H1 (cell line): ENCODE measurements around the gene HMGB1. TPM values are rescaled to one million over a fixed set of nuclear protein-coding genes. Genes with fewer than 3 reads are reported as not detected.

ENCODE experiments used
- CTCF ChIA-PET: fragments of 300-600 bp; sonication (Branson Sonifier 250); formaldehyde crosslinking; loops from one replicate; lab custom pipeline; 2021; ENCODE audit not compliant: partially characterized antibody; lab: Charles Lee
- POLR2A ChIA-PET: fragments of 300-600 bp; sonication (Branson Sonifier 250); formaldehyde crosslinking; loops from one replicate; lab custom pipeline; 2021; ENCODE audit warnings: inconsistent platforms; ENCODE audit not compliant: partially characterized antibody; lab: Charles Lee
- DNase-seq, 2 experiments: peaks; one replicate each; pipeline versions ENCODE4 v3.0.0 to v3.0.0-alpha.2; 2010 to 2022; ENCODE audit warnings: low spot score in 2 of 2, low read depth in 1 of 2, mixed read lengths in 1 of 2
- FAIRE-seq: peaks from 2 replicates; lab custom pipeline; 2011; peaks lifted over from hg19 to GRCh38; lab: Jason Lieb, UNC
- H2AFZ ChIP-seq: 2 replicates; pipeline ENCODE4 v1.8.1; 2012; ENCODE audit warnings: low read length, inconsistent platforms
- H2AK5ac ChIP-seq: 2 replicates; pipeline ENCODE4 v1.6.1; 2013; ENCODE audit warnings: low read depth, low read length
- H2BK120ac ChIP-seq: replicated peaks from 2 replicates; pipeline ENCODE3; 2013; ENCODE audit warnings: low read depth, low read length, inconsistent platforms
- H2BK12ac ChIP-seq: 2 replicates; pipeline ENCODE4 v1.6.1; 2013; ENCODE audit warnings: low read depth, low read length
- H2BK15ac ChIP-seq: 2 replicates; pipeline ENCODE4 v1.6.1; 2013; ENCODE audit warnings: low read length
- H2BK20ac ChIP-seq: 2 replicates; pipeline ENCODE4 v1.6.1; 2013; ENCODE audit warnings: low read length
- H2BK5ac ChIP-seq: 2 replicates; pipeline ENCODE4 v1.6.1; 2013; ENCODE audit warnings: low read depth, low read length
- H3K14ac ChIP-seq: 2 replicates; pipeline ENCODE4 v1.6.1; 2013; ENCODE audit warnings: inconsistent platforms; ENCODE audit not compliant: insufficient read length
- H3K18ac ChIP-seq: 2 replicates; pipeline ENCODE4 v1.6.1; 2013; ENCODE audit warnings: low read length; ENCODE audit errors: extremely low read depth
- H3K23ac ChIP-seq: 2 replicates; pipeline ENCODE4 v1.6.1; 2013; ENCODE audit warnings: inconsistent platforms; ENCODE audit not compliant: insufficient read length
- H3K23me2 ChIP-seq: 2 replicates; pipeline ENCODE4 v1.6.1; 2013; ENCODE audit warnings: low read depth, low read length
- H3K27ac ChIP-seq: 2 replicates; pipeline ENCODE4 v1.6.1; 2011; ENCODE audit warnings: low read depth, low read length, inconsistent platforms
- H3K27me3 ChIP-seq, 4 experiments: replicated peaks in 1 of 4; 1 replicate in 1 of 4; 2 replicates in 3 of 4; pipeline versions ENCODE4 v1.6.1 to v1.8.1; 2011 to 2013; ENCODE audit warnings: low read length in 3 of 4, mild to moderate bottlenecking in 3 of 4, inconsistent platforms in 2 of 4, mixed read lengths in 2 of 4, moderate library complexity in 1 of 4; ENCODE audit not compliant: control insufficient read depth in 3 of 4, insufficient read depth in 3 of 4; ENCODE audit errors: extremely low read depth in 1 of 4
- H3K36me3 ChIP-seq, 4 experiments: 2 replicates each; pipeline versions ENCODE4 v1.6.1 to v1.8.1; 2011 to 2013; ENCODE audit warnings: mild to moderate bottlenecking in 4 of 4, low read length in 3 of 4, moderate library complexity in 2 of 4, control low read depth in 1 of 4, inconsistent platforms in 1 of 4; ENCODE audit not compliant: insufficient read depth in 4 of 4, control insufficient read depth in 2 of 4
- H3K4ac ChIP-seq: replicated peaks from 2 replicates; pipeline ENCODE3; 2013; ENCODE audit warnings: low read length, low read depth, mixed read lengths, inconsistent platforms; ENCODE audit not compliant: insufficient read length
- H3K4me1 ChIP-seq, 4 experiments: replicated peaks in 1 of 4; 1 replicate in 1 of 4; 2 replicates in 3 of 4; pipeline versions ENCODE4 v1.6.1 to v1.8.1; 2011 to 2013; ENCODE audit warnings: low read length in 3 of 4, inconsistent platforms in 2 of 4, mixed read lengths in 1 of 4; ENCODE audit not compliant: insufficient read depth in 4 of 4, control insufficient read depth in 3 of 4
- H3K4me2 ChIP-seq, 2 experiments: 2 replicates each; pipeline versions ENCODE4 v1.6.1 to v1.8.1; 2011 to 2013; ENCODE audit warnings: low read depth in 2 of 2, low read length in 2 of 2, control low read depth in 1 of 2, inconsistent platforms in 1 of 2, mild to moderate bottlenecking in 1 of 2; ENCODE audit not compliant: insufficient read depth in 1 of 2
- H3K4me3 ChIP-seq, 4 experiments: fragments of 200-600, 300-600 bp in 1 of 4; sonication (generic), shearing (Covaris generic), sonication (Bioruptor Twin) in 1 of 4; 2 replicates each; pipeline versions ENCODE4 v1.5.1 to v1.8.1; 2011 to 2016; ENCODE audit warnings: low read length in 4 of 4, low read depth in 3 of 4, control low read depth in 2 of 4, inconsistent platforms in 2 of 4, mild to moderate bottlenecking in 2 of 4, mixed read lengths in 1 of 4, moderate library complexity in 1 of 4; ENCODE audit not compliant: insufficient read depth in 2 of 4; ENCODE audit errors: extremely low read depth in 1 of 4
- H3K56ac ChIP-seq: replicated peaks from 2 replicates; pipeline ENCODE3; 2013; ENCODE audit warnings: low read depth, mild to moderate bottlenecking, mixed read lengths, low read length, inconsistent platforms; ENCODE audit not compliant: insufficient read length
- H3K79me1 ChIP-seq: 2 replicates; pipeline ENCODE4 v1.6.1; 2013; ENCODE audit warnings: low read depth, low read length, control low read depth
- H3K79me2 ChIP-seq, 2 experiments: 2 replicates each; pipeline versions ENCODE4 v1.6.1 to v1.8.1; 2012 to 2013; ENCODE audit warnings: low read length in 2 of 2, mild to moderate bottlenecking in 2 of 2, inconsistent platforms in 1 of 2; ENCODE audit not compliant: insufficient read depth in 2 of 2, control insufficient read depth in 1 of 2
- H3K9ac ChIP-seq, 4 experiments: replicated peaks in 1 of 4; 1 replicate in 1 of 4; 2 replicates in 3 of 4; pipeline versions ENCODE4 v1.6.1 to v1.8.1; 2011 to 2013; ENCODE audit warnings: low read depth in 3 of 4, low read length in 3 of 4, control low read depth in 2 of 4, mild to moderate bottlenecking in 2 of 4, moderate library complexity in 2 of 4, inconsistent platforms in 1 of 4; ENCODE audit errors: extremely low read depth in 1 of 4
- H3K9me3 ChIP-seq, 2 experiments: 2 replicates each; pipeline versions ENCODE4 v1.6.1 to v1.8.1; 2012 to 2013; ENCODE audit warnings: mild to moderate bottlenecking in 2 of 2, moderate library complexity in 2 of 2, control low read depth in 1 of 2, inconsistent platforms in 1 of 2, low read depth in 1 of 2, low read length in 1 of 2, mixed read lengths in 1 of 2; ENCODE audit not compliant: insufficient read depth in 2 of 2
- H4K20me1 ChIP-seq, 2 experiments: replicated peaks in 1 of 2; 2 replicates each; pipeline versions ENCODE3 to v1.8.1; 2011 to 2013; ENCODE audit warnings: inconsistent platforms in 2 of 2, low read length in 2 of 2, mild to moderate bottlenecking in 1 of 2; ENCODE audit not compliant: insufficient read depth in 2 of 2, control insufficient read depth in 1 of 2
- H4K5ac ChIP-seq: 2 replicates; pipeline ENCODE4 v1.6.1; 2013; ENCODE audit warnings: low read length, low read depth, mixed read lengths, inconsistent platforms; ENCODE audit not compliant: insufficient read length
- H4K8ac ChIP-seq: 2 replicates; pipeline ENCODE4 v1.8.0; 2013; ENCODE audit warnings: mild to moderate bottlenecking, moderate library complexity, low read length, inconsistent platforms; ENCODE audit not compliant: insufficient read depth; ENCODE audit errors: extremely low read depth
- H4K91ac ChIP-seq: replicated peaks from 2 replicates; pipeline ENCODE3; 2013; ENCODE audit warnings: low read length, mixed read lengths, inconsistent platforms; ENCODE audit not compliant: insufficient read length
- NRF1 ChIP-seq: IDR thresholded peaks from 2 replicates; pipeline ENCODE4 v1.6.1; 2011; ENCODE audit warnings: mild to moderate bottlenecking, low read depth, low read length, improper control_type of control experiment
- YY1 ChIP-seq: IDR thresholded peaks from 2 replicates; pipeline ENCODE4 v1.6.1; 2011; ENCODE audit warnings: low read depth, mild to moderate bottlenecking, low read length
- WGBS, 2 experiments: shearing (Covaris generic) in 1 of 2; methylation state at CpG; one replicate each; pipeline versions ENCODE4 v1.1.6 to v1.1.7; 2013 to 2015; ENCODE audit warnings: low lambda C conversion rate in 2 of 2, mixed read lengths in 2 of 2, inconsistent platforms in 1 of 2, low coverage in 1 of 2, missing lambda C conversion rate in 1 of 2; ENCODE audit not compliant: insufficient replicate concordance in 2 of 2, insufficient coverage in 1 of 2, insufficient read length in 1 of 2; ENCODE audit errors: extremely low coverage in 1 of 2, missing lambda C conversion rate in 1 of 2; 5-methylcytosine and 5-hydroxymethylcytosine counted together
- polyA plus RNA-seq, 7 experiments: library from polyadenylated mRNA; depleted of rRNA in 3 of 7; stranded (reverse) in 5 of 7; unstranded in 2 of 7; fragments of >200 nt in 5 of 7; fragments of 200-250 nt in 2 of 7; gene quantifications; 1 replicate in 5 of 7; 2 replicates in 1 of 7; 4 replicates in 1 of 7; pipeline versions ENCODE4 v1.2.1 to v1.2.3, GENCODE V29; 2011 to 2013; ENCODE audit warnings: missing spikeins in 2 of 7, mixed read lengths in 2 of 7
- total RNA-seq: library from RNA; stranded (reverse); fragmentation: NEBNext Ultra II Directional; extraction: Animal tissue kit (Norgen Biotek cat#: 25700); gene quantifications from 2 replicates; pipeline ENCODE4 v1.2.1, GENCODE V29; 2021

HMGB1 gene
- total and polyA plus RNA-seq, 2 of the 8 experiments (the other 6 are each of a cell fraction or from before 2014, with no cell fraction given) = 123 to 776 TPM

DNA sequence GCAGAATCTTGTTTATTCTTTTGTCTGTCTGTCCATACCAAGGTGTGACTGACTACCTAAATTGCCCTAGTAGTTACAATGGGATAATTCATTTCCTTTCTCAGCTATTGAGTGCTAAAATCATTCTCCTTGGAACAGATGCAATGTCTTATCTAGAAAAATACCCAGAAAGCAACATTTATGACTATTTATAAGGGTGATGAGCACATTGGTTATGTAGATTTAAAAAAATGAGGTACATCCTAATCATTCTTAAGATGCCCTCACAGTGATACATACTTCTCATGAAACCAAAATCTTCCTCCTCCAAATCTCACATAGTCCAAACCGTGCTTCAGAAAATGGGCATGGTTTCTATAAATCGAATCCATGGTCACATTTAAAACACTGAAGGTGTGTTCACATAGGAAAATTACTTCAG lies 55.0 kb downstream of the HMGB1 start:
- Histone ChIP-seq H2AFZ (no peak overlapping the region), H4K8ac (no peak overlapping the region), H3K23me2 (no peaks in the 10 kb centered on the region), H3K27me3 (peaks cover 0 to 12% (median 8%) of the 10 kb centered on the region in 4 experiments; a peak in 6 of 7 replicates), H3K14ac (no peak overlapping the region), H3K4me1 (peaks cover 3 to 7% (median 6%) of the 10 kb centered on the region in 4 experiments), H4K20me1 (no peaks in the 10 kb centered on the region), H2BK12ac (no peak overlapping the region), H2BK20ac (no peak overlapping the region), H3K9me3 (no peaks in the 10 kb centered on the region), H2AK5ac (no peak overlapping the region), H3K27ac (no peak overlapping the region), H3K56ac (no peak overlapping the region), H2BK5ac (no peak overlapping the region), H4K91ac (no peak overlapping the region), H3K36me3 (no peaks in the 10 kb centered on the region), H2BK15ac (no peak overlapping the region), H3K23ac (no peak overlapping the region), H3K4ac (no peak overlapping the region), H3K79me1 (no peaks in the 10 kb centered on the region), H3K18ac (no peak overlapping the region), H3K9ac (no peak overlapping the region), H3K4me2 (no peak overlapping the region), H2BK120ac (no peak overlapping the region), H4K5ac (no peak overlapping the region), H3K79me2 (no peaks in the 10 kb centered on the region), H3K4me3 (no peak overlapping the region)
- no peak for TF ChIP-seq YY1
- TF ChIP-seq NRF1 = no peak
- no peak for FAIRE-seq
- no peak for DNase-seq
- CTCF ChIA-PET = interaction anchor here (1.8 kb wide), 2 partner anchors 10 to 33 kb away, joined by 4 to 6 read pairs; no protein-coding TSS in a partner anchor
- POLR2A ChIA-PET = interaction anchor here (3.2 kb wide), 1 partner anchor 10 kb away, joined by 12 read pairs; no protein-coding TSS in a partner anchor
- 84% methylated on average over 2 of the region's 2 CpGs; no CpG with 5 or more reads in 1 of the 2 experiments for WGBS, 2 experiments
